ENCODE results near the gene OAS2. TPM values are rescaled to one million over a fixed set of nuclear protein-coding genes. Genes with fewer than 3 reads are reported as not detected.

Gene OAS2
- total and polyA plus RNA-seq, 9 of the 15 experiments (the other 6 are each of a cell fraction or from before 2014, with no cell fraction given) = 0.13 to 0.85 TPM; not detected in 7

DNA sequence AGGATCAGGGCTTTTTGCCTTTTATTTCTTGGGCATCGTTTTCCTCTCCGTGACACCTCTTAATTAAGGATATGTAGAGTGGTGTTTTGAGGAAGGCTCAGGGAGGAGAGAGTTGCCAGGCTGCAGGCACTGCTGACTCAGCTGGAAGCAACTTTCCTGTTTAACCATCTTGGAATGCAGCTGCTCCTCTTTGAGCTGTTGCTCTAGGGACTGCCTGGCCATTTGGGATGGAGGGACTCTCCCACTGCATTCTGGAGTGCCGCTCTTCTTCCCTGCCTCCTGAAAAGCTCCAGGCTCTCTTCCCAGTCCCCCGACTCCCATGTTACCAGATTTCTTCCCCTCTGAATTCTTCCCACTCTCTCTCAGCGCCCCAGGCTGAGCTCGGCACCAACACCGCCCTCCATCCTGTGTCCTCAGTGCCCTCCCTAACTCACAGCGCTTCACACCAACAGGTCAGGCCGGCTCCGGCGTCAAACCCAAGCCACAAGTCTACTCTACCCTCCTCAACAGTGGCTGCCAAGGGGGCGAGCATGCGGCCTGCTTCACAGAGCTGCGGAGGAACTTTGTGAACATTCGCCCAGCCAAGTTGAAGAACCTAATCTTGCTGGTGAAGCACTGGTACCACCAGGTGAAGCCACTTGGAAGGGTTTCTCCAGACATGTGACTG, 34.2 kb upstream of the OAS2 start:
- no peaks in the 10 kb centered on the region for H3K36me3 ChIP-seq (ENCODE audit: control insufficient read depth, insufficient read depth, low read length)
- H3K27ac ChIP-seq (ENCODE audit: extremely low read depth, low read depth, low read length) = no peak overlapping the region
- H3K9me1 ChIP-seq (ENCODE audit: control insufficient read depth, insufficient read depth, low read length) = no peaks in the 10 kb centered on the region
- 5% methylated on average over 15 of the region's 15 CpGs for WGBS (ENCODE audit: insufficient coverage, low coverage, missing lambda C conversion rate)
- no peaks in the 10 kb centered on the region for H3K9me3 ChIP-seq (replicated peaks; ENCODE audit: control insufficient read depth, insufficient read depth, low read depth, low read length)
- no peak for DNase-seq (ENCODE audit: extremely low read depth in 1 of 4, low spot score in 3 of 4)
- H3K9ac ChIP-seq (ENCODE audit: insufficient read depth in 1 of 2, low read depth in 2 of 2, low read length in 2 of 2) = no peak overlapping the region
- intact Hi-C loops (cut with micrococcal nuclease) = no loop called here
- no peak for FAIRE-seq
- H3K4me3 ChIP-seq = no peak overlapping the region
- no peaks in the 10 kb centered on the region for H3K4me1 ChIP-seq (replicated peaks in 1 of 2; ENCODE audit: control insufficient read depth in 2 of 2, insufficient read depth in 2 of 2, low read length in 2 of 2)
- POLR2A ChIA-PET = no interaction called here
- no peaks in the 10 kb centered on the region for H3K79me2 ChIP-seq (ENCODE audit: control insufficient read depth, insufficient read depth, low read length)
- in situ Hi-C loops (cut with MboI) = no loop called here
- H4K20me1 ChIP-seq (replicated peaks; ENCODE audit: control insufficient read depth, insufficient read depth, low read length) = 0 out of 2 replicates have a peak, but pooled peaks cover 3% of the 10 kb centered on the region
- no peak for ATAC-seq
- peaks cover 3 to 29% of the 10 kb centered on the region in 2 experiments; a peak in 3 of 5 replicates for H3K27me3 ChIP-seq (ENCODE audit: control insufficient read depth in 2 of 2, insufficient read depth in 2 of 2, low read length in 2 of 2)
- H3K4me2 ChIP-seq (ENCODE audit: insufficient read depth, low read length) = no peak overlapping the region
- BruUV-seq (replicated peaks) = no TSS peak
- no peak overlapping the region for H2AFZ ChIP-seq (ENCODE audit: low read depth, low read length)
- CTCF ChIA-PET (ENCODE audit: low intra/inter-chr PET ratio) = no interaction called here
- TF ChIP-seq, protein P1, sequence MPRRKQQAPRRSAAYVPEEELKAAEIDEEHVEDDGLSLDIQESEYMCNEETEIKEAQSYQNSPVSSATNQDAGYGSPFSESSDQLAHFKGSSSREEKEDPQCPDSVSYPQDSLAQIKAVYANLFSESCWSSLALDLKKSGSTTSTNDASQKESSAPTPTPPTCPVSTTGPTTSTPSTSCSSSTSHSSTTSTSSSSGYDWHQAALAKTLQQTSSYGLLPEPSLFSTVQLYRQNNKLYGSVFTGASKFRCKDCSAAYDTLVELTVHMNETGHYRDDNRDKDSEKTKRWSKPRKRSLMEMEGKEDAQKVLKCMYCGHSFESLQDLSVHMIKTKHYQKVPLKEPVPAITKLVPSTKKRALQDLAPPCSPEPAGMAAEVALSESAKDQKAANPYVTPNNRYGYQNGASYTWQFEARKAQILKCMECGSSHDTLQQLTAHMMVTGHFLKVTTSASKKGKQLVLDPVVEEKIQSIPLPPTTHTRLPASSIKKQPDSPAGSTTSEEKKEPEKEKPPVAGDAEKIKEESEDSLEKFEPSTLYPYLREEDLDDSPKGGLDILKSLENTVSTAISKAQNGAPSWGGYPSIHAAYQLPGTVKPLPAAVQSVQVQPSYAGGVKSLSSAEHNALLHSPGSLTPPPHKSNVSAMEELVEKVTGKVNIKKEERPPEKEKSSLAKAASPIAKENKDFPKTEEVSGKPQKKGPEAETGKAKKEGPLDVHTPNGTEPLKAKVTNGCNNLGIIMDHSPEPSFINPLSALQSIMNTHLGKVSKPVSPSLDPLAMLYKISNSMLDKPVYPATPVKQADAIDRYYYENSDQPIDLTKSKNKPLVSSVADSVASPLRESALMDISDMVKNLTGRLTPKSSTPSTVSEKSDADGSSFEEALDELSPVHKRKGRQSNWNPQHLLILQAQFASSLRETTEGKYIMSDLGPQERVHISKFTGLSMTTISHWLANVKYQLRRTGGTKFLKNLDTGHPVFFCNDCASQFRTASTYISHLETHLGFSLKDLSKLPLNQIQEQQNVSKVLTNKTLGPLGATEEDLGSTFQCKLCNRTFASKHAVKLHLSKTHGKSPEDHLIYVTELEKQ (CRISPR knock-in tag; IDR thresholded peaks at IDR 0.05) = no peak
- no peak for TF ChIP-seq RNF2 (IDR thresholded peaks at IDR 0.05)
- peak; percentile 69 for TF ChIP-seq ZNF316 (IDR thresholded peaks at IDR 0.05)
- no peak for TF ChIP-seq POLR2H (tag; IDR thresholded peaks at IDR 0.05; ENCODE audit: low read depth)
- no peak for TF ChIP-seq MXI1 (IDR thresholded peaks at IDR 0.05; ENCODE audit: low read depth, low read length)
- peak; percentile 75 for TF ChIP-seq MAFK (IDR thresholded peaks at IDR 0.05; ENCODE audit: low read length)
- no peak for TF ChIP-seq PHTF2 (CRISPR knock-in tag; IDR thresholded peaks at IDR 0.05)
- no peak for TF ChIP-seq GTF2A2 (tag; IDR thresholded peaks at IDR 0.05)
- no peak for TF ChIP-seq SAFB2 (IDR thresholded peaks at IDR 0.05; ENCODE audit: borderline replicate concordance, low read depth, low read length, severe bottlenecking)
- no peak for TF ChIP-seq RBM34 (IDR thresholded peaks at IDR 0.05; ENCODE audit: borderline replicate concordance, insufficient read depth, low read length)
- TF ChIP-seq, protein P2, sequence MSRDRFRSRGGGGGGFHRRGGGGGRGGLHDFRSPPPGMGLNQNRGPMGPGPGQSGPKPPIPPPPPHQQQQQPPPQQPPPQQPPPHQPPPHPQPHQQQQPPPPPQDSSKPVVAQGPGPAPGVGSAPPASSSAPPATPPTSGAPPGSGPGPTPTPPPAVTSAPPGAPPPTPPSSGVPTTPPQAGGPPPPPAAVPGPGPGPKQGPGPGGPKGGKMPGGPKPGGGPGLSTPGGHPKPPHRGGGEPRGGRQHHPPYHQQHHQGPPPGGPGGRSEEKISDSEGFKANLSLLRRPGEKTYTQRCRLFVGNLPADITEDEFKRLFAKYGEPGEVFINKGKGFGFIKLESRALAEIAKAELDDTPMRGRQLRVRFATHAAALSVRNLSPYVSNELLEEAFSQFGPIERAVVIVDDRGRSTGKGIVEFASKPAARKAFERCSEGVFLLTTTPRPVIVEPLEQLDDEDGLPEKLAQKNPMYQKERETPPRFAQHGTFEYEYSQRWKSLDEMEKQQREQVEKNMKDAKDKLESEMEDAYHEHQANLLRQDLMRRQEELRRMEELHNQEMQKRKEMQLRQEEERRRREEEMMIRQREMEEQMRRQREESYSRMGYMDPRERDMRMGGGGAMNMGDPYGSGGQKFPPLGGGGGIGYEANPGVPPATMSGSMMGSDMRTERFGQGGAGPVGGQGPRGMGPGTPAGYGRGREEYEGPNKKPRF (IDR thresholded peaks at IDR 0.05; ENCODE audit: low read depth, low read length) = no peak
- TF ChIP-seq CBX2 (IDR thresholded peaks at IDR 0.05; ENCODE audit: insufficient read depth, low read length, poor library complexity, severe bottlenecking) = no peak
- TF ChIP-seq L3MBTL2 (IDR thresholded peaks at IDR 0.05) = no peak
- no peak for TF ChIP-seq ZNF431 (CRISPR knock-in tag; IDR thresholded peaks at IDR 0.05)
- no peak for TF ChIP-seq ZC3H8 (IDR thresholded peaks at IDR 0.05)
- TF ChIP-seq, protein P3, sequence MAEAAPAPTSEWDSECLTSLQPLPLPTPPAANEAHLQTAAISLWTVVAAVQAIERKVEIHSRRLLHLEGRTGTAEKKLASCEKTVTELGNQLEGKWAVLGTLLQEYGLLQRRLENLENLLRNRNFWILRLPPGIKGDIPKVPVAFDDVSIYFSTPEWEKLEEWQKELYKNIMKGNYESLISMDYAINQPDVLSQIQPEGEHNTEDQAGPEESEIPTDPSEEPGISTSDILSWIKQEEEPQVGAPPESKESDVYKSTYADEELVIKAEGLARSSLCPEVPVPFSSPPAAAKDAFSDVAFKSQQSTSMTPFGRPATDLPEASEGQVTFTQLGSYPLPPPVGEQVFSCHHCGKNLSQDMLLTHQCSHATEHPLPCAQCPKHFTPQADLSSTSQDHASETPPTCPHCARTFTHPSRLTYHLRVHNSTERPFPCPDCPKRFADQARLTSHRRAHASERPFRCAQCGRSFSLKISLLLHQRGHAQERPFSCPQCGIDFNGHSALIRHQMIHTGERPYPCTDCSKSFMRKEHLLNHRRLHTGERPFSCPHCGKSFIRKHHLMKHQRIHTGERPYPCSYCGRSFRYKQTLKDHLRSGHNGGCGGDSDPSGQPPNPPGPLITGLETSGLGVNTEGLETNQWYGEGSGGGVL (CRISPR knock-in tag; IDR thresholded peaks at IDR 0.05) = no peak
- TF ChIP-seq MIER1 (IDR thresholded peaks at IDR 0.05; ENCODE audit: low read depth) = no peak
